Choroid plexus epithelial cell (primary cell): ENCODE data around the gene USP9Y.

ENCODE experiments used
- DNase-seq: peaks from one replicate; pipeline ENCODE4 v3.0.0-alpha.2; 2010; ENCODE audit warnings: low read depth
- H3K4me3 ChIP-seq: 2 replicates; pipeline ENCODE4 v1.5.1; 2011; ENCODE audit warnings: low read depth, mild to moderate bottlenecking, control low read depth, low read length, moderate library complexity
- TF ChIP-seq, protein P1 (sequence below): conservative IDR thresholded peaks from 2 replicates; pipeline ENCODE4 v1.5.1; 2011; ENCODE audit warnings: low read depth, mild to moderate bottlenecking, control low read depth, inconsistent platforms, low read length, moderate library complexity

USP9Y gene

DNA sequence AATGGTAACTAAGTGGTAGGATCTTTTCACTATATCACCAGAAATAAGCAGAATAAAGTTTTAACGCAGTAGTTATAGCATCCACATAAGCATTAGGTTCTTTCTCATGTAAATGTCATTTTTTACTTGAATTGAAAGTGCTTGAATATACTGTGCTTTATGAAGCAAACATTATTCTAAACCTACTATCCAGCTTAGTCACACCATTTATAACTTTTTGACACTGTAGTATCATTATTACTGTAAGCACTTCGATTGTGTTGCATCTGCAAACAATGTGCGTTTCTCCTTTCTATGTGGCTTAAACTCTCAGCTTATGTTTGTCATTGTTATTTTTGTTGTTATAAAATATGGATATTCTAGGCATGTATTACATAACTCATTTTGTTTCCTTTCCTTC lies 132.3 kb downstream of the USP9Y start:
- DNase-seq = no peak
- TF ChIP-seq, protein P1, sequence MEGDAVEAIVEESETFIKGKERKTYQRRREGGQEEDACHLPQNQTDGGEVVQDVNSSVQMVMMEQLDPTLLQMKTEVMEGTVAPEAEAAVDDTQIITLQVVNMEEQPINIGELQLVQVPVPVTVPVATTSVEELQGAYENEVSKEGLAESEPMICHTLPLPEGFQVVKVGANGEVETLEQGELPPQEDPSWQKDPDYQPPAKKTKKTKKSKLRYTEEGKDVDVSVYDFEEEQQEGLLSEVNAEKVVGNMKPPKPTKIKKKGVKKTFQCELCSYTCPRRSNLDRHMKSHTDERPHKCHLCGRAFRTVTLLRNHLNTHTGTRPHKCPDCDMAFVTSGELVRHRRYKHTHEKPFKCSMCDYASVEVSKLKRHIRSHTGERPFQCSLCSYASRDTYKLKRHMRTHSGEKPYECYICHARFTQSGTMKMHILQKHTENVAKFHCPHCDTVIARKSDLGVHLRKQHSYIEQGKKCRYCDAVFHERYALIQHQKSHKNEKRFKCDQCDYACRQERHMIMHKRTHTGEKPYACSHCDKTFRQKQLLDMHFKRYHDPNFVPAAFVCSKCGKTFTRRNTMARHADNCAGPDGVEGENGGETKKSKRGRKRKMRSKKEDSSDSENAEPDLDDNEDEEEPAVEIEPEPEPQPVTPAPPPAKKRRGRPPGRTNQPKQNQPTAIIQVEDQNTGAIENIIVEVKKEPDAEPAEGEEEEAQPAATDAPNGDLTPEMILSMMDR = no peak
- no peak overlapping the region for H3K4me3 ChIP-seq

DNA sequence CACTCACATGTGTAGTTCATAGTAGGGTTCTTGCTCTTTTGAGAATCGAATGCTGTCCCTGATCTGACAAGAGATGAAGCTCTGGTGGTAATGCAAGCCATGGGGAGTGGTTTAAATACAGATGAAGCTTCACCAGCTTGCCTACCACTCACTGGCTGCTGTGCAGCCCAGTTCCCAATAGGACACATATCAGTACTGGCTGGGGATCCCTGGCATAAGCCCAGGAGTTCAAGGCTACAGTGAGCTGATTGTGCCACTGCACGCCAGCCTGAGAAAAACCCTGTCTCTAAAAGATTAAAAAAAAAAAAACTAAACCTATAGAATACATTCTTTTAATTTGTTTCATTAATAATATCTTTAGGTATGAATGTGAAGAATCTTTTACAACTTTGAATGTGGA lies 136.5 kb downstream of the USP9Y start:
- H3K4me3 ChIP-seq = no peak overlapping the region
- TF ChIP-seq, protein P1 = no peak

DNA sequence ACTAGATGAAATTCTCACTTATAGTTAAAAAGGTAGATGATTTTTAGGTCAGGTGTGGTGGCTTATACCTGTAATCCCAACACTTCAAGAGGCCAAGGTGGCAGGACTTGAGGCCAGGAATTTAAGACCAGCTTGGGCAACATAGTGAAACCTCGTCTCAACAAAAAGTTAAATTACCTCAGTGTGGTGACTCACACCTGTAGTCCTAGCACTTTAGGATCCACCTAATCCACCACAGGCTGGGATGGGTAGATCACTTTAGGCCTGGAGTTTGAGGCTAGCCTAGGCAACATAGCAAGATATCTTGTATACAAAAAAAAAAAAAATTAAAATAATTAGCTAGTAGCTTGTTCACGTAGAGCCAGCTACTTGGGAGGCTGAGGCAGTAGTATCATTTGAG lies 140.3 kb downstream of the USP9Y start:
- H3K4me3 ChIP-seq = no peak overlapping the region
- TF ChIP-seq, protein P1 = no peak
- no peak for DNase-seq

More for the DNA sequence above, 136.5 kb downstream of the USP9Y start:
- DNase-seq = no peak

GRCh38 chrY:12846793-12847192 lies 145.8 kb downstream of the USP9Y start:
- TF ChIP-seq, protein P1 = no peak
- H3K4me3 ChIP-seq = no peak overlapping the region
- no peak for DNase-seq

GRCh38 chrY:12855791-12856275 lies 154.8 kb downstream of the USP9Y start:
- no peak overlapping the region for H3K4me3 ChIP-seq
- TF ChIP-seq, protein P1 = no peak
- peak; percentile 37 for DNase-seq

- TF ChIP-seq, protein P1 = no peak
Observed at GRCh38 chrY:12867960-12868359, 166.9 kb downstream of the USP9Y start.

GRCh38 chrY:12896973-12897372 lies 195.9 kb downstream of the USP9Y start:
- H3K4me3 ChIP-seq = no peak overlapping the region
- DNase-seq = no peak
- TF ChIP-seq, protein P1 = no peak

More at GRCh38 chrY:12867960-12868359, 166.9 kb downstream of the USP9Y start:
- no peak for DNase-seq
- no peak overlapping the region for H3K4me3 ChIP-seq
